HG03575 (cell line): ENCODE results near the gene PCDH10.
"Not testable (repeated sequence)": the region's sequence is repeated elsewhere in the genome, so short reads cannot be mapped to it uniquely, and the experiment has no call there.

Source experiments
- ATAC-seq: cut with Tn5 transposase; IDR thresholded peaks from one replicate; pipeline ENCODE4 v1.9.1; 2021; ENCODE audit not compliant: unreplicated experiment, insufficient number of reproducible peaks, low FRiP score; ENCODE audit errors: extremely low read depth

The PCDH10 gene

GRCh38 chr4:133189147-133189517 lies 40.0 kb downstream of the PCDH10 start:
- no peak for ATAC-seq

DNA sequence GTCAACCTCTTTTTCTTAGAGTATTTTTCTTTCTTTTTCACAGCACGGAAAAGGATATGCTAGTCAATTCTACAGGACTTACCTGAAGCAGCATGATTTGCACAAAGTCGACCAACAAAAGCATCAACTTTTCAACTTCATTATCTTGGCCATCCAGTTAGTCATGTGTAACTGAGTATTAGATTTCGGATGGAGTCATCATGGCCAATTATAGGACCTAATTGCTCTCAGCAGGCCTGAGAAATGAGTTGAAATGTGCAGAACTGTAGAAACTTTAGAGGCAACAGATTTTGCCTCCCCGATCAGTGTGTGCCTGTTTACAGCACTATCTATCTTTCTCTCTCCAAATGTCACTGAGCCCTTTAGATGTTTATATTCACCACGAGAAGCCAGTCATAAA lies 41.0 kb downstream of the PCDH10 start:
- no peak for ATAC-seq

DNA sequence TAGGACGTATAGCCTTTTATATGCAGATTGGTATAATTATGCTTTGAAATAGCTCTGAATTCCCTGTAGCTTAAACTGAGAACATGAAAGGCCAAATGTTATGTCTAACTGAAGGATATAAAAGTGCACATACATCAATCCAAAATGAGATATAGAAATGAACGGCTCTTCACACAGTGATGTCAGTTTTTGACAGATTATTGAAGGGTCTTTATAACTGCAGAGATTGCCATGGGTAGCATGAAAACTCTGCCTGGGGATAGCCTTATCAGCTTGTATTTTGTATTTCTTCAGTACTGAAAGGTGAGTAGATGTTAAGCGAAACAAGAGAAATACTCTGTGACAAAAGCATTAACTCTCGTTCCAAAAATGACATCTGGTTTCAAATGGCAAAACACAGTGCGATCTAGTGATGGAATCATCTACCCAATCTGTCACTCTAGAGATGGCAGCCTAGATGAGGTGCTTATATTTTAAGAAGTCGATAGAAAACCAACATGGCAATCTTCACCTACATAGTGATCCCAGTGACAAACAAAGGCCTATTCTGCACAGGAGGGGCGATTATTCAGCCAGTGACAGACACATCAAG lies 59.7 kb downstream of the PCDH10 start:
- no peak for ATAC-seq

GRCh38 chr4:133233922-133234321 lies 84.8 kb downstream of the PCDH10 start:
- ATAC-seq, result no peak

DNA sequence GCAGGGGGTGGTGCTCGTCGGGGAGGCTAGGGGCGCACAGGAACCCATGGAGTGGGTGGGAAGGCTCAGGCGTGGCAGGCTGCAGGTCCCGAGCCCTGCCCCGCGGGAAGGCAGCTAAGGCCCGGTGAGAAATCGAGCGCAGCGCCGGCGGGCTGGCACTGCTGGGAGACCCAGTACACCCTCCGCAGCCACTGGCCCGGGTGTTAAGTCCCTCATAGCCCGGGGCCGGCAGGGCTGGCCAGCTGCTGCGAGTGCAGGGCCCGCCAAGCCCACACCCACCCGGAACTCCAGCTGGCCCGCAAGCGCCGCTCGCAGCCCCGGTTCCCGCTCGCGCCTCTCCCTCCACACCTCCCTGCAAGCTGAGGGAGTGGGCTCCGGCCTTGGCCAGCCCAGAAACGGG lies 91.4 kb downstream of the PCDH10 start:
- not testable (repeated sequence) for ATAC-seq
